UCSD-AML1 (cell line): Measurements from ENCODE around the gene DCUN1D3.

Experiments
- DNase-seq: peaks from one replicate; lab custom pipeline; 2025; ENCODE audit not compliant: unreplicated experiment; lab: John Stamatoyannopoulos, UW

The DCUN1D3 gene

DNA sequence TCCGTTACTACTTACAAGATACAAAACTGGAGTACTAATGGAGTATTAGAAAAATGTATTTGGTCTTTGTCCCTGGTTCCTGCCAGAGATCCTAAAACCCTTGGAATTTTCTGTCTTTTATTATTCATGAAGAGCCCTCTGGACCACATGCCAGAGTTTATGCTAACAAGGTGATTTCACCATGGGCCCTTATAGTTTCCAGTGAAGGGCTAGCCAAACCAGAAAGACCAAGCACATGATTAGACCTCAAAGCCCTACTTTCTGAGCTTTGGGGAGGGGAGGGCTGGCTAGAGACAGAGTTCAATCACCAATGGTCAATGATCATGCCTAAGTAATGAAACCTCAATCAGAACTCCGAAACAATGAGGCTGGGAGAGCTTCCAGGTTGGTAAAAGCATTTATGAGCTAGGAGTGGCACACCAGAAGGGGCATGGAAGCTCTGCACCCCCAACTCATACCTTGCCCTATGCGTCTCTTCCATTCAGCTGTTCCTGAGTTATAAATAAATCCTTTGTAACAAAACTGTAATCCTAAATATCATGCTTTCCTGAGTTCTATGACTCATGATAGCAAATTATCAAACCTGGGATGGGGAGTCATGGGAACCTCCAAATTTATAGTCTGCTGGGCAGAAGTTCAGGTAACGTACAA is 10.4 kb downstream of the DCUN1D3 start:
- no peak for DNase-seq

DNA sequence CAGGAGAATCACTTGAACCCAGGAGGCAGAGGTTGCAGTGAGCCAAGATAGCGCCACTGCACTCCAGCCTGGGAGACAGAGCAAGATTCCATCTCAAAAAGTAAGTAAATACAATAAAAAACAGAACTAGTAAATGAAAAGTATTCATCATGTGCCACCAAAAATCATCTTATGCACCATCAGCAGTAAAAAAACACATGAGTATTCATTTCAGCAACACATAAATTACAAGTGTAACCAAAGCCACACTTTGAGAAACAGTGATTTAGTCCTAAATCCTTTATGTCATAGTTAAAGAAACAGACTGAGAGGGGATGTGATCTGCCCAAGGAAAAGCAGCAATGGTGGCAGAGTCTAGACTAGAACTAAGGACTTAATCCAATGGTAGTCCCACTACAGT is 13.0 kb downstream of the DCUN1D3 start:
- no peak for DNase-seq

DNA sequence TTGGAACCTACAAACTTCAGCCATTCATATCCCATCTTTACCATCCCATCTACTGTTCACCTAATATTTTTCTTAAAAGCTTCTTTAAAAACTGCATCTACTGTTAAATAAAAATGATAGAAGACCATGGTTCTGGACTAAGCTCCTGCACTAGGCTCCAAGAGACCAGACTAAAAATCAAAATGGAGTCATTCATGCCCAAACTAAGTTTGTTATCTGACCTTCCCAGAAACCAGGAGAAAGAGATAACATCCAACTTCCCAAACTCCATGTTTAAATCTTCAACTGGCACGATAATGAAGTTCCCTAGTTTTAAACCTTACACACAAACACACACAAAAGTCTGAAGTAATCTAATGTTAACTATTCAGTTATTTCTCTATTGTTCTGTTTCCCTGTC is 13.8 kb downstream of the DCUN1D3 start:
- DNase-seq, result no peak

DNA sequence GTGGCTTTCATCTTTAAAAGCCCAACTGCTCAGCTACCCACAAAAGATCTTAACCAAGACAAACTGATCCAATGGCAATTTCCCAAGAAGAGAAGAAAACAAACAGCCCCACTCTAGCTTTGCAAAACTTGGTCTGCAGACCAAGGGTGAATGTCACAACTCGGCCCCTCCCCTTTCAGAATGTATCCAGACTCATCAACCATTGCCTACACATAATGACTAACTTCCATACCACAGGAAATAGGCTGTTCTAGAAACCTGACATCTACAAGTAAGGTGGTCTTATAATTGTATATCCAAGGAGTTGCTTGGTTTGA is 16.0 kb downstream of the DCUN1D3 start:
- DNase-seq, result no peak

DNA sequence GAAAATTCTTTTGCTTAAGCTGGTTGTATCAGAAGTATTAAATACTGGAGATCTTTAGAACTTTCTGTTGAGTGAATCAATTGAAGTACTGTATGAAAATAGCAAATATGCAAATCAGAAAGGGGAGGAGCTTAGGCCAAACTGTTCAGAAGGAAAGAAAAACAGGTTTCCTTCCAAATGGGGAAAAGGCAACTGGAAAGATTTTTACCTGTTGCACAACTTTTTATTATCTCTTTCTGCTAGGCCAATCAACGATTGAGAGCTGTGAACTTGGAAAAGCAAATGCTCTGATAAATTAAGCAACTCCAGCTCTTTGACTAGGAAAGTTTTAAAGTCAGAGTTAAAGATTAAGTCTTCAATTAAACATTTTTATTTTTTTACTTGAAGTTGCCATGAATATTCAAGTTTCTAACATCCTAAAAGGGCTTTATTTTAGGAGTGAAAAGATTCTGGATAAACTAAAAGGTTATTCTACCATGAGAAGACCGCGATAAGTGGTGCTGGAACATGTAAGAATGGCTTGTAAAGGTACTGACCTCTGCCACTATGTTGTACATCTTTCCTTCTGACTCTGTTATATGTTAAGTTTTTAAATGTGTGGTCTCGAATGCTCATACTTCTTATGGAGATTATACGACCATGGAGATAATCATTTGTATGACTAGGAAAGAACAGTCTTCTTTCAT is 16.5 kb downstream of the DCUN1D3 start:
- DNase-seq, result no peak

DNA sequence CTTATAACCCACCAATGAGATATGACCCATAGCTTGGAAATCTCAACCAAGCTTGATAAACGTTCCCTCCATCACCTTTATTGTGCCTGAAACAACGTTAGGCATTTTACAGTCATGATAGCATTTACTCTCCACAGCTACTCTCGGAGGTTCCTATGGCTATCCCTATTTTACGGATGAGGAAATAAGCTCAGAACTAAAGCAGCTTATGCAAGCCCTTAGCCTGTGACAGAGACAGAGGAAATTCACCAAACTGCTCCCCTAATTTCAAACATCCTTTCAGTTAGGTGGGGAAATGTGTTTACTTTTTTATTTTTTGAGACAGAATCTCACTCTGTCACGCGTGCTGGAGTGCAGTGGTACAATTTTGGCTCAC is 18.7 kb downstream of the DCUN1D3 start:
- DNase-seq, result no peak

DNA sequence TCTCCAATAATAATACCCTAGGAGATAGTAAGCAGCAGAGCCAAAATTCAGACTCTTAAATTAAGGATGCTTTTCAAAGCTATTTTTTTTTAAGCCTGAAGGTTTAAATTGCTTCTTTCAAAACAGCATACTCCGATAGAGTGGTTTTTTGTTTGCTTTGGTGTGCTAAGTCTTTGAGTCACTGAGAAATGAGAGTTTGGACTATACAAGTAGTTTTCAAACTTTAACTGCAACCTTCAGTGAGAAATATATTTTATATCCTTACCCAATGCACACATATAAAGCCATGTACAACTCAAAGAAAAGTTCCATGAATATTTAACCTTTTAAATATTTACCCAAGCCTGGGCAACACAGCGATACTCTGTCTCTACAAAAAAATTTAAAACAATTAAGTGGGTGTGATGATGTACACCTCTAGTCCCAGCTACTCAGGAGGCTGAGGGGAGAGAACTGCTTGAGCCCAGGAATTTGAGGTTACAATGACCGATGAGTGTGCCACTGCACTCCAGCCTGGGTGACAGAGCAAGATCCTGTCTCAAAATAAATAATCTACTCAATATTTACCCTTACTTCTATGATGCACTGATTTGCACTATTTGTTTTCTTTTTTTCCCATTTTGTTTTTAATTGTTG is 19.2 kb downstream of the DCUN1D3 start:
- no peak for DNase-seq

DNA sequence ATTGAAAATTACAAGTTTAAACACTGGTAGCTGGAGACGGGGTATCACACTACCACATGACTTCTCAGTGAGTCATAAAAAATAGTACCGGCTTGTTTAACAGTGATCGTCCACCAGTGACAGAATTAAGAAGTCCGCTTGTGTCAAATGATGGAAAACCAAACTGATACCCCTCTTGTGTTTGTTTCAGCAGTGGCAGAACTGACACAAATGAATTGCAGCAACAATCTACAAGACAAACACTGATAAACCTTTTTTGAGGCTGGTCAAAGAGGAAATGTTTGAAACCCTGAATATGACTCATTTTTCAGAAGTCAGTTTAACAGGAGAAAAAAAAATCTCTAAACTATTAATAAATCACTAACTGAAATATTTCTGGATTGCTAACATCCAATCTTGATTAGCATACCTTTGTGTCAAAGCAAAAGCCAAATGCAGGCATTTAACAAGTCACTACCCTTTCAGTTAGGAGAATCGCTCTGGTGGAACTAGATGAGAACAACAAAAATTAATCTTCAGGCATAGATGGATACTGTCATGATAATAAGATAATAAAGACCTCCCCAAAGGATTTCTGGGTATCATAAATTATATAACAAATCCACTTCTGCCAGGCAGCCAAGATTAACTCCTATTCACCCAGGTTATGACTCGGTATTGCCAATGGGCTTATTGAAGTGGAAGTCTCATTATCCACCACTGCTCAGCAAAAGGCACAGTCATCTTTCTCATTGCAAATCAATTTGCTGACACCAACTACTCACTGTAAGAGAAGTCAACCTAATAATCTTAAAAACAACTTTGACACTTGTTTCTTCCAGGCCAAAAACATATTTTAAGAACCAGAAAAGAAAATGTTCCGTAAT is 20.8 kb downstream of the DCUN1D3 start:
- no peak for DNase-seq

DNA sequence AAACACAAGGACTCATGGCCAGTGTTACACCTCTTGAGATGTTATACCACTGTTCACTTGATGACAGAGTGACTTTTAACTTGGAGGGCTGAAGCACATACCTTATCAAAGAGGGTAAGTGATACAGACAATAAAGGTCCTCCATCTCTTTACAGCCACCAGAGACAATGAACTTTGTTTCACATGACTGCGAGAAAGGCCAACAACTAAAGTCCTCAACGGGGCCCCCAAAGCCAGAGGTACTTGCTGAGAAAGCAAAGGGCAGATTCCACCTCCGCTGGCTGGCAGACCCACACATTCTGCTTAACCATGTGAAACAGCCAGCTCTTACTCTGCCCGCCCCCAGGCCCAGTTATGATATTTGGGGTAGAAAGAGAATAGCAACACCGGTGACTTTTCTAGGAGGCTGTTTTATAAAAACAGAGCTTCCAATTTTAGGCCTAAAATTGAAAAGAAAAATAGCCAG is 21.4 kb downstream of the DCUN1D3 start:
- no peak for DNase-seq

DNA sequence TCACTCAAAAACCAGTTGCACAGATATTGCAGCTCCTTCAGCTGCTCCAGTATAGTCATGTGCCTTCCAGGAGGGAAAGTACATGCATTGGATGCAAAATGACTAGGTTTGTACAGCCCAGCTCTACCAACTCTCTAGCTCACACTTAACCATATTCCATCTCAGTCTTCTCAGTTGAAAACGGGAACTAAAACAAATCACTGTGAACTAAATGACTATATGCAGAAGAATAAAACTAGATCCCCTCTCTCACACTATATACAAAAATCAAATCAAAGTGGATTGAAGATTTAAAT is 24.9 kb downstream of the DCUN1D3 start:
- no peak for DNase-seq

DNA sequence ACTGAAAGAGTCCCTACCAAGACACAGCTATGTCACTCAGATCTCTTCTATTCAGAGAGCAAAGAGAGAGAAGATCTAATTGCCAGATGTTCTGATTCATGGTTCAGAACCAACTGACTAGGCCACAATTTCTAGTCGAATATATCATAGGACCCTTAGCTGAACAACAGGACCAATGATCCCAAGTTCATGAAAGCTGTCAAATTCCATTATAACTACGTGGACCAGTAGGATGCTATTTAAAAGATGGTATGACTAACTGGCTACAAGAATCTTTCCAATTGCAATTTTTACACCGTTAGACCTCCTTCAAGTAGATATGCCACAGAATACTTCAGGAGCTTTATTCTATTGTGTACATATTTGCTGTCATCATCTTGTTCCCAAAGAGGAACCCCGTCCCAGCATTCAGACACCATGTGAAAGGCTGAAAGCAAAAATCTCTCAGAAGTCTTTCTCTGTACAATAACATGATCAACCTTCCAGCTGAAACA is 26.0 kb downstream of the DCUN1D3 start:
- DNase-seq, result no peak

DNA sequence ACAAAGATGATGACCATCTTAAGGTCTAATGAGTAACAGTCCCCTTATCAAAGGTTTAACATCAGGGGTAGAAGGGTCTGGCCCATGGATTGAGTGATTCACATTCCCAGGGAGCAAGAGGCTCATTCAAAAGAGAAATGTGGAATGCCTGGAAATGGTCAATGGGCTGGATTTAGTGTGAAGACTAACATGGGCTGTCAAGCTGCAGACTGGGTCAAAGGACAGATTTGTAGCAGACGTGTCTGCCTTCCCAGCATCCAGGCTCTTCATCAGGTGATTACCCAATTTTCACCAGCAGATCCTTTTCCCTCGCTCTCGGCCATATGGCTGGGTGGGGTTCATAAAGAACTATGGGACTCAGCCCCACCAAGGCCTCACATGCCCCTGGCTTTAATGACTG is 26.8 kb downstream of the DCUN1D3 start:
- no peak for DNase-seq

DNA sequence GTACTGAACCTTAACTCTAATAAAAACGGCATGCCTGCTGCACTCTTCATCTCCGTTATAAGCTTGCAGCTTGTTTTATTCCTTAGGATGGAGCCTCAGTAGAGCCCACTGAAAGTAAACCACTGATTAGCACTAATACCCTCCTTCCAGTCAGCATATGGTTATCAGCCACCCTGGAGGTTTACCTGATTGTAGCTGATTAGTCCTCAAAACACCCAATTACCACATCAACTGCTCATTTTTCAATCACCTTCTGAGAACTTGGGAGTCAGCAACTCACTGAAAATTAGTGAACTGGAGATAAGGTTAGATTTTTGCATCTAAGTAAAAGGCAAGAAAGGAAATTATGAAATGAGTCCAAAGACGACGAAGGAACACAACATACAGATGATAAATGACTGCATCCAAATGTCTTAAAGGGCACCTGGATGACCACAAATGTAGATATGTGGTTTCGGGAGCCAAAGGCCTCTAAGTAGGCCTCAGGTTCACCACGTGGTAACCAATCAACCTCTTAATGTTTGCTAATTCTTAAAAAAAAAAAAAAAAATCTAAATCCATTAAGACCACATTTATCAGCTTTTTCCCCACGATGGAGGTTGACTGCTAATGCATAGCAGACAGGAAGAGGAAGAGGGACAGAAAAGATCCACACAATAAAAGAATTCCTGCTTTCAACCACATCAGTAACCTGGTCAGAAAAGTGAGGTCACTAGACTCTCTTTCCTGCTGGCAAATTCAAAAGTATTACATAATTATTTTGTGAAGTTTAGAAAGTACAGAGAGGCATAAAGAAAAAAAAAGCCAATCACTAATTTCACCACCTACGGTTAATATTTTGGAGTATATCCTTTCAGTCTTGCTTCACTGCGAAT is 28.0 kb downstream of the DCUN1D3 start:
- DNase-seq, result no peak

DNA sequence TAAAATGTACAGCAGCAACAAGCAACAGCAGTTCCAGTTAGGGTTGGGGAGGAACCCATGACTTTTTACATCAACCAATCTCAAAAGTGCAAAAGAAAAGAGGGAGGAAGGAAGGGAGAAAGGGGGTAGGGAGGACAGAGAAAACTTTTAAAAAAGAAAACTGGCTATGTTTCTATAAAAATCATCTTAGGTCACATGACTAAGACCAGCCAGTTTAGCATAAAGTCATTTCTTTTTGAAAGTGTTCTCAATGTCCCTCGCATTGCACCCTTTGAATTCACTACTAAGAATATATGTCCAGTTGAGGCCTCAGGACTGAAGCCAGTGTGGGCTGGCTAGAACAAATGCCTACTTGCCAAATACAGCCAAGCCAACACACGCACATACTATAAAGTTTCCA is 28.9 kb downstream of the DCUN1D3 start:
- DNase-seq, result no peak

DNA sequence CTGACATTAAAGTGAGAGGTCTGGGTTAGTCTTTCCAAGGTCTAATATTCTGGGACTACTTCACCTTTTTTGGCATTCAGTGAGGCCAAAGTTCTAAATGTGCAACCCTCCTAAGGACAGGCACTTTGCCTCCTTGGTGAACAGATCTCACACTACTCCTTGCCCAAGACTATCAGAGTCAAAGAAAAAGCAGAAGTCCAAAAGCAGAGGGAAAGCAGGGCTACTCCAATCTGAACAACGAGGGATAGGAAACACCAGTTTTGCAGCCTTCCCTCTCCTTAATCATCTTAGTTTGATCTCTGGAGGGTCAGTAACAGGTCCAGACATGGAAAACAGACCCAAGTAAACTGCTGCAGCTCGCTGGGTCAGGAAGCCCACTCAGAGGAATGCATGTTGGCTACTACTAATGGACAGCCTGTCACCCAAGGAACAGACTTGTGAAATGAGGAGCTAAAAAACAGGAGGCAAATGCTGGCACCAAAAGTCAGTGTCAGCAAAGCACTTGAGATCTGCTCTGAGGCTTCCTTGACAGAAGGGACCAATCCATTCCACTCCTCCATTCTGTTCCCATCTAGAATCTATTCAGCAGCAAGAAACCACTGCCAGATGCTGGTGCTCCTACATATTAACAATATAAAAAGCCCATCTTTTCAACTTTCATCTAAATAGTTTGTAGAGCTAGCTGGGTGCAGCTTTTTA is 29.9 kb downstream of the DCUN1D3 start:
- no peak for DNase-seq

DNA sequence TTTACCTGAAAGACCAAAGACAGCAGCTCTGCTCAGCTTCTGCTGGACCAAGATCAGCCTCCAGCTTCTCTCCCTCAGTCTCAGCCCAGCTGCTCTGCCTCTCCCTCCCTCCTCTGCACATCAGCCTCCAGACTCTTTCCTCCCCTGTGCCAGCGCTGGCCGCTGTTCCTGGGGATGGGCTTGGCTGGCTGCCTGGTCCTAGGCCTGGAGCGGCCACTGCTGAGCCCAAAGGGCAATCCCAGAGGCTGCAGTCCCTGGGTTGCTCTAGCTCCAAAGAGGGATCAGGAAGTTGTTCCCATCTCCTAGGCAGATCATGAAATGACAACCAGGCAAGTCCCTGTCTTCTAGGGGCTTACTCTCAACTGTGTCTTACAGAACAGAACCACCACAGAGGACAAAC is 31.3 kb downstream of the DCUN1D3 start:
- no peak for DNase-seq

DNA sequence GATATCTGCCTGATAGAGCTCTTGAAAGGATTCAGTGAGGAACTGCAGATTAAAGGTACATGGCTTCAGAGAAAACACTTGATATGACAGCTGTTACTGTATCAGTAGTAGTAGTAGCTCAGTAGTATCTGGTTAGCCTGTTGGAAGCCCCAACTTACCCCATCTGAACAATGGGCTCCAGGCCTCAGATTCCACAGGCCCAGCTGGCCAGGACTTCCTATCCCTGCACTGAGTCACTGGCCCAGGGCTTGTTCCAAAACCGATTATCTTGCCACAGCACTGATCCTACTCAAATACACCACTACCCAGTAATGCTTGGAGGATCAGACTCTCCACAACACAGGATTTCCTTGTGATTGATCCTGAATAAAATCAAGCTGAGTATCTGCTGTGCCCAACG is 32.6 kb downstream of the DCUN1D3 start:
- DNase-seq, result no peak

DNA sequence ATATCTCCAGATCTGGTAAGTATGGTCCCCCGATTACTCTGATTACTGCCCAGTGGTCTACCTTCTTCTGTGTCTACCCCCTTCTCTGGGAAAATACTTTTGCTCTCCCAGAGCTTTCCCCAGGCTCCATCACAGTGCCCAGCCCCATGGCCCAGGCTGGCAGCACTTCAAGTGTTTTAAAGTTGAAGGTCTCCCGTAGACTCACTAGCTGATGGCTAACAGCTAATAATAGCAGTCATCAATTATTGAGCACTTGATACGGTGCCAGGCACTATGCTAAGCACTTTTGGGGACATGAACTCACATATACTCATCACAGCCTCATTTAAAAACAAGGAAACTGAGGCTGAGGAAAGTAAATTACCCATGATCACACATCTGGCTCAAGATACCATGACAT is 33.4 kb downstream of the DCUN1D3 start:
- DNase-seq, result no peak

DNA sequence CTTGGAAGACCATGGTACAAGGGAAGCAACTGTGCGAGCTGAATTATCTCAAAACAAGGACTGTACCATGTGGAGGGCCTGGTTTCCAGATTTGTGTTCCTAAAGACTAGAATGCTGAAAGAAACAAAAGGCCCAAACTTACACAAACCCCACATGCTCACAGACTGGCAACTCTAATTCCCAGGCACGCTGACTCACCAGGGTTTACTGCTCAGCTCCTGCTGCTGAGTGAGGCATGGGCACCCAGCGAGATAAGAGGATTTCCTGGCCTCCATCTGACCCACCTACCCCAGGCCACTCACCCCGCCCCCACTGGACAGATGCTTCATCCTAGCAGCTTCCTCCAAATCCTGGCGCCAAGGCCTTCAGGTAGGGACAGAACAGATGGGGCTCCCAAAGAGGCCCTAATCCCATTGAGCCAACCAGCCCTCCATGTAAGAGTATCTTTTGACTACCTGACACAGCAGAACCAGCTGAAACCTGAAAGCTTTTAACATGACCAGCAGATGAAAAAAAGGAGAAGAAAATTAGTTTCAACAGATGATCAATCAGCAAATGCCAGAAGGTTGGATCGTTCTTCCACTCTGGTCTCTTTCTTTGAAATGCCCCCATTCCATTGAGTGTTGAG is 33.9 kb downstream of the DCUN1D3 start:
- peak; percentile 64 for DNase-seq
